GM18507 (cell line): ENCODE results near the gene SLC66A1.

ENCODE experiments used
- DNase-seq: peaks from one replicate; pipeline ENCODE4 v3.0.0; 2011; ENCODE audit warnings: low read depth; ENCODE audit not compliant: insufficient read length; ENCODE audit errors: extremely low spot score
- FAIRE-seq: peaks from 2 replicates; lab custom pipeline; 2011; peaks lifted over from hg19 to GRCh38; lab: Jason Lieb, UNC

SLC66A1 gene

GRCh38 chr1:19322481-19322880, 10.4 kb downstream of the SLC66A1 start:
- no peak for FAIRE-seq

GRCh38 chr1:19323987-19324664, 12.0 kb downstream of the SLC66A1 start:
- no peak for FAIRE-seq
- no peak for DNase-seq

More at GRCh38 chr1:19322481-19322880, 10.4 kb downstream of the SLC66A1 start:
- DNase-seq, result no peak

GRCh38 chr1:19324665-19324990, 12.5 kb downstream of the SLC66A1 start:
- DNase-seq (no peak), FAIRE-seq (no peak)

- DNase-seq, result no peak
- FAIRE-seq, result no peak
Observed at GRCh38 chr1:19325368-19325957, 13.3 kb downstream of the SLC66A1 start.

- DNase-seq (no peak), FAIRE-seq (no peak)
Observed at GRCh38 chr1:19325958-19326747, 14.0 kb downstream of the SLC66A1 start.

- DNase-seq (no peak), FAIRE-seq (no peak)
Observed at GRCh38 chr1:19326748-19327065, 14.6 kb downstream of the SLC66A1 start.

- no peak for DNase-seq
- FAIRE-seq, result no peak
Observed at GRCh38 chr1:19327301-19327700, 15.2 kb downstream of the SLC66A1 start.

GRCh38 chr1:19327736-19328135, 15.6 kb downstream of the SLC66A1 start:
- DNase-seq (no peak), FAIRE-seq (no peak)

GRCh38 chr1:19328486-19328885, 16.4 kb downstream of the SLC66A1 start:
- FAIRE-seq, result no peak

GRCh38 chr1:19329188-19329587, 17.1 kb downstream of the SLC66A1 start:
- no peak for DNase-seq
- FAIRE-seq, result no peak

More at GRCh38 chr1:19328486-19328885, 16.4 kb downstream of the SLC66A1 start:
- no peak for DNase-seq

- DNase-seq, result no peak
- FAIRE-seq, result no peak
Observed at GRCh38 chr1:19329611-19330010, 17.5 kb downstream of the SLC66A1 start.

GRCh38 chr1:19330449-19331135, 18.5 kb downstream of the SLC66A1 start:
- no peak for DNase-seq

GRCh38 chr1:19331262-19331878, 19.2 kb downstream of the SLC66A1 start:
- FAIRE-seq (no peak), DNase-seq (no peak)

More at GRCh38 chr1:19330449-19331135, 18.5 kb downstream of the SLC66A1 start:
- no peak for FAIRE-seq

- FAIRE-seq (no peak), DNase-seq (no peak)
Observed at GRCh38 chr1:19332832-19333231, 20.7 kb downstream of the SLC66A1 start.

- FAIRE-seq (no peak), DNase-seq (no peak)
Observed at GRCh38 chr1:19333587-19334354, 21.6 kb downstream of the SLC66A1 start.

- no peak for FAIRE-seq
- DNase-seq, result no peak
Observed at GRCh38 chr1:19336543-19336942, 24.4 kb downstream of the SLC66A1 start.

- FAIRE-seq, result no peak
- DNase-seq, result no peak
Observed at GRCh38 chr1:19337289-19337688, 25.2 kb downstream of the SLC66A1 start.

GRCh38 chr1:19338323-19338762, 26.2 kb downstream of the SLC66A1 start:
- no peak for FAIRE-seq
- DNase-seq, result no peak

GRCh38 chr1:19339214-19339861, 27.2 kb downstream of the SLC66A1 start:
- DNase-seq (no peak), FAIRE-seq (no peak)
